ENCODE measurements around the gene OR10A2. TPM values are rescaled to one million over a fixed set of nuclear protein-coding genes. Genes with fewer than 3 reads are reported as not detected.

The OR10A2 gene
- total and polyA plus RNA-seq, 10 of the 15 experiments (the other 5 are each of a cell fraction or from before 2014, with no cell fraction given): 0.04 to 0.06 TPM; not detected in 8

- TF ChIP-seq CUX1 (IDR thresholded peaks at IDR 0.05; ENCODE audit: insufficient replicate concordance, low read depth, low read length) (no peak), GATAD2B (conservative IDR thresholded peaks at IDR 0.05; ENCODE audit: low read depth) (no peak), ZNF217 (IDR thresholded peaks at IDR 0.05) (no peak), SUPT20H (IDR thresholded peaks at IDR 0.05; ENCODE audit: borderline replicate concordance, control insufficient read depth, low read depth, low read length) (no peak), PAX5 (IDR thresholded peaks at IDR 0.05; ENCODE audit: borderline replicate concordance, low read depth, low read length) (no peak), ZNF207 (IDR thresholded peaks at IDR 0.05; ENCODE audit: borderline replicate concordance) (no peak), MTA2 (IDR thresholded peaks at IDR 0.05; ENCODE audit: low read depth) (no peak), RCOR1 (conservative IDR thresholded peaks at IDR 0.05; ENCODE audit: low read depth, low read length) (no peak)
- TF ChIP-seq, protein P1, sequence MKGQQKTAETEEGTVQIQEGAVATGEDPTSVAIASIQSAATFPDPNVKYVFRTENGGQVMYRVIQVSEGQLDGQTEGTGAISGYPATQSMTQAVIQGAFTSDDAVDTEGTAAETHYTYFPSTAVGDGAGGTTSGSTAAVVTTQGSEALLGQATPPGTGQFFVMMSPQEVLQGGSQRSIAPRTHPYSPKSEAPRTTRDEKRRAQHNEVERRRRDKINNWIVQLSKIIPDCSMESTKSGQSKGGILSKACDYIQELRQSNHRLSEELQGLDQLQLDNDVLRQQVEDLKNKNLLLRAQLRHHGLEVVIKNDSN (IDR thresholded peaks at IDR 0.05; ENCODE audit: borderline replicate concordance, extremely low read length, insufficient read depth, low read depth, low read length): no peak
Measured at GRCh38 chr11:6844356-6844755, 18.5 kb upstream of the OR10A2 start (continued).
